B cell (primary cell): ENCODE data around the gene WRAP73. TPM values are rescaled to one million over a fixed set of nuclear protein-coding genes. Genes with fewer than 3 reads are reported as not detected.

ENCODE experiments used
- ATAC-seq: fragments of 200-7000 bp; cut with Tn5 transposase; one replicate; pipeline ENCODE4 v1.10.0; 2021; ENCODE audit warnings: low read depth, mild to moderate bottlenecking, moderate number of reproducible peaks, moderate library complexity
- CTCF ChIA-PET: fragments of 350-600 bp; sonication (Branson Sonifier 250); formaldehyde crosslinking; loops from one replicate; lab custom pipeline; 2021; ENCODE audit warnings: antibody characterized with exemption, inconsistent platforms; lab: Charles Lee
- POLR2A ChIA-PET: fragments of 350-600 bp; sonication (Branson Sonifier 250); formaldehyde crosslinking; loops from one replicate; lab custom pipeline; 2021; ENCODE audit warnings: antibody characterized with exemption; lab: Charles Lee
- DNase-seq: peaks from one replicate; pipeline ENCODE4 v3.0.0; 2013
- H2AFZ ChIP-seq: 2 replicates; pipeline ENCODE4 v1.6.1; 2012; ENCODE audit warnings: mild to moderate bottlenecking, low read depth, low read length; ENCODE audit not compliant: insufficient read depth, poor library complexity, severe bottlenecking
- H3K27ac ChIP-seq, 2 donors: 1 replicate in 1 of 2; 2 replicates in 1 of 2; pipeline ENCODE4 v1.5.1; 2012 to 2013; ENCODE audit warnings: low read length in 2 of 2, mild to moderate bottlenecking in 2 of 2, moderate library complexity in 1 of 2
- H3K27me3 ChIP-seq, 4 experiments: fragments of 200-600 bp in 1 of 4; sonication (generic) in 1 of 4; replicated peaks in 1 of 4; 1 replicate in 2 of 4; 2 replicates in 2 of 4; pipeline versions ENCODE4 v1.6.1 to v1.7.0; 2013 to 2016; ENCODE audit warnings: low read length in 3 of 4, mild to moderate bottlenecking in 2 of 4, mixed read lengths in 1 of 4, moderate library complexity in 1 of 4; ENCODE audit not compliant: insufficient read depth in 4 of 4, control insufficient read depth in 3 of 4; ENCODE audit errors: control extremely low read depth in 1 of 4
- H3K36me3 ChIP-seq, 2 experiments: replicated peaks in 1 of 2; 1 replicate in 1 of 2; 2 replicates in 1 of 2; pipeline versions ENCODE4 v1.6.1 to v1.7.1; 2013; ENCODE audit warnings: low read length in 1 of 2; ENCODE audit not compliant: insufficient read depth in 2 of 2, control insufficient read depth in 1 of 2; ENCODE audit errors: control extremely low read depth in 1 of 2, extremely low read depth in 1 of 2
- H3K4me1 ChIP-seq, 2 donors: fragments of 200-600 bp in 1 of 2; sonication (generic) in 1 of 2; 1 replicate in 1 of 2; 2 replicates in 1 of 2; pipeline versions ENCODE4 v1.5.1 to v1.6.1; 2013 to 2017; ENCODE audit warnings: low read length in 2 of 2; ENCODE audit not compliant: control insufficient read depth in 2 of 2, insufficient read depth in 2 of 2
- H3K4me2 ChIP-seq: replicated peaks from 2 replicates; pipeline ENCODE3; 2012; ENCODE audit warnings: mild to moderate bottlenecking, low read depth, low read length; ENCODE audit not compliant: poor library complexity, severe bottlenecking
- H3K4me3 ChIP-seq, 5 experiments: fragments of 200-600 bp in 1 of 5; sonication (generic) in 1 of 5; 1 replicate in 3 of 5; 2 replicates in 2 of 5; pipeline versions ENCODE4 v1.5.1 to v1.7.0; 2011 to 2016; ENCODE audit warnings: low read length in 4 of 5, mild to moderate bottlenecking in 4 of 5, low read depth in 2 of 5, control low read depth in 1 of 5, moderate library complexity in 1 of 5; ENCODE audit not compliant: insufficient read depth in 1 of 5; ENCODE audit errors: control extremely low read depth in 1 of 5, extremely low read depth in 1 of 5
- H3K79me2 ChIP-seq: fragments of 200-600 bp; sonication (generic); one replicate; pipeline ENCODE4 v1.6.0; 2016; ENCODE audit warnings: low read length; ENCODE audit not compliant: control insufficient read depth, insufficient read depth
- H3K9ac ChIP-seq: fragments of 200-600 bp; sonication (generic); 2 replicates; pipeline ENCODE4 v1.6.1; 2017; ENCODE audit warnings: mild to moderate bottlenecking, low read length, moderate library complexity
- H3K9me3 ChIP-seq, 3 donors: one replicate each; pipeline versions ENCODE4 v1.6.1 to v1.7.1; 2013; ENCODE audit warnings: low read length in 2 of 3; ENCODE audit not compliant: control insufficient read depth in 2 of 3, insufficient read depth in 1 of 3; ENCODE audit errors: control extremely low read depth in 1 of 3
- H4K20me1 ChIP-seq: 2 replicates; pipeline ENCODE4 v1.6.0; 2012; ENCODE audit warnings: mild to moderate bottlenecking, low read length; ENCODE audit not compliant: insufficient read depth, control insufficient read depth, poor library complexity, severe bottlenecking
- H3K27ac Mint-ChIP-seq: one replicate; pipeline ENCODE4 v1.8.0; 2021; ENCODE audit warnings: mixed read lengths
- H3K27me3 Mint-ChIP-seq: one replicate; pipeline ENCODE4 v1.8.0; 2021; ENCODE audit warnings: mixed read lengths
- H3K4me1 Mint-ChIP-seq: one replicate; pipeline ENCODE4 v1.8.0; 2021; ENCODE audit warnings: mixed read lengths
- H3K4me3 Mint-ChIP-seq: one replicate; pipeline ENCODE4 v1.8.0; 2021; ENCODE audit warnings: mixed read lengths
- H3K9me3 Mint-ChIP-seq: one replicate; pipeline ENCODE4 v1.8.0; 2022; ENCODE audit warnings: mixed read lengths; ENCODE audit not compliant: insufficient read depth
- EZH2 ChIP-seq: IDR thresholded peaks from 2 replicates; pipeline ENCODE4 v1.6.1; 2012; ENCODE audit warnings: borderline replicate concordance, low read depth, mild to moderate bottlenecking, moderate library complexity, low read length; ENCODE audit not compliant: insufficient read depth, poor library complexity, severe bottlenecking
- WGBS: methylation state at CpG from one replicate; pipeline ENCODE4 v1.1.5; 2013; ENCODE audit warnings: missing lambda C conversion rate; ENCODE audit not compliant: insufficient coverage; 5-methylcytosine and 5-hydroxymethylcytosine counted together
- intact Hi-C: fragments of 100-400 bp; cut with micrococcal nuclease; formaldehyde crosslinking; loops from one replicate; pipeline ENCODE4 v1.10.0; 2022
- polyA plus RNA-seq: library from polyadenylated mRNA; depleted of rRNA; stranded (reverse); fragments of >200 nt; gene quantifications from 2 replicates; pipeline ENCODE4 v1.2.3, GENCODE V29; 2012
- total RNA-seq, 2 donors: library from RNA; stranded (reverse); fragments of 120-200 nt in 1 of 2; gene quantifications; 1 replicate in 1 of 2; 2 replicates in 1 of 2; pipeline versions ENCODE4 v1.2.3 to v1.2.4, GENCODE V29; 2013 to 2022
- TF ChIP-seq, protein P1 (sequence below): fragments of 200-600 bp; IDR thresholded peaks from one replicate; pipeline ENCODE4 v1.8.0; 2022; ENCODE audit warnings: antibody characterized with exemption, mild to moderate bottlenecking

The WRAP73 gene
- total and polyA plus RNA-seq, 2 donors (not counting 1 experiment from before 2014, with no cell fraction given): 37.1 to 68.5 TPM

- no peak overlapping the region for H2AFZ ChIP-seq
- no peaks in the 10 kb centered on the region for H4K20me1 ChIP-seq
- H3K79me2 ChIP-seq: no peaks in the 10 kb centered on the region
- no peak overlapping the region for H3K4me3 Mint-ChIP-seq
- no peaks in the 10 kb centered on the region for H3K9me3 Mint-ChIP-seq
- POLR2A ChIA-PET: no interaction called here
- ATAC-seq (no peak), DNase-seq (no peak)
- H3K4me1 ChIP-seq: peaks cover 0 to 3% of the 10 kb centered on the region in 2 donors
- CTCF ChIA-PET: no interaction called here
- no peak overlapping the region for H3K4me3 ChIP-seq
- no peaks in the 10 kb centered on the region for H3K36me3 ChIP-seq
- WGBS: 97% methylated on average over 47 of the region's 50 CpGs
- no peak overlapping the region for H3K4me2 ChIP-seq
- H3K9me3 ChIP-seq: peaks cover 0 to 6% (median 0%) of the 10 kb centered on the region in 3 donors
- H3K27me3 Mint-ChIP-seq: peaks cover 4% of the 10 kb centered on the region
- no peak overlapping the region for H3K9ac ChIP-seq
- peaks cover 0 to 2% (median 0%) of the 10 kb centered on the region in 4 experiments for H3K27me3 ChIP-seq
- TF ChIP-seq, protein P1, sequence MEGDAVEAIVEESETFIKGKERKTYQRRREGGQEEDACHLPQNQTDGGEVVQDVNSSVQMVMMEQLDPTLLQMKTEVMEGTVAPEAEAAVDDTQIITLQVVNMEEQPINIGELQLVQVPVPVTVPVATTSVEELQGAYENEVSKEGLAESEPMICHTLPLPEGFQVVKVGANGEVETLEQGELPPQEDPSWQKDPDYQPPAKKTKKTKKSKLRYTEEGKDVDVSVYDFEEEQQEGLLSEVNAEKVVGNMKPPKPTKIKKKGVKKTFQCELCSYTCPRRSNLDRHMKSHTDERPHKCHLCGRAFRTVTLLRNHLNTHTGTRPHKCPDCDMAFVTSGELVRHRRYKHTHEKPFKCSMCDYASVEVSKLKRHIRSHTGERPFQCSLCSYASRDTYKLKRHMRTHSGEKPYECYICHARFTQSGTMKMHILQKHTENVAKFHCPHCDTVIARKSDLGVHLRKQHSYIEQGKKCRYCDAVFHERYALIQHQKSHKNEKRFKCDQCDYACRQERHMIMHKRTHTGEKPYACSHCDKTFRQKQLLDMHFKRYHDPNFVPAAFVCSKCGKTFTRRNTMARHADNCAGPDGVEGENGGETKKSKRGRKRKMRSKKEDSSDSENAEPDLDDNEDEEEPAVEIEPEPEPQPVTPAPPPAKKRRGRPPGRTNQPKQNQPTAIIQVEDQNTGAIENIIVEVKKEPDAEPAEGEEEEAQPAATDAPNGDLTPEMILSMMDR: no peak
- TF ChIP-seq EZH2: no peak
- H3K27ac ChIP-seq: no peak overlapping the region
- H3K27ac Mint-ChIP-seq: no peak overlapping the region
- intact Hi-C loops: no loop called here
- peaks cover 4% of the 10 kb centered on the region for H3K4me1 Mint-ChIP-seq
Measured at GRCh38 chr1:3690282-3691065, 40.6 kb upstream of the WRAP73 start.

- H3K4me2 ChIP-seq: no peak overlapping the region
- Mint-ChIP-seq H3K27me3 (peaks cover 4% of the 10 kb centered on the region), H3K27ac (no peak overlapping the region), H3K9me3 (no peaks in the 10 kb centered on the region), H3K4me1 (peaks cover 2% of the 10 kb centered on the region), H3K4me3 (no peak overlapping the region)
- H3K9me3 ChIP-seq: no peaks in the 10 kb centered on the region
- POLR2A ChIA-PET: no interaction called here
- CTCF ChIA-PET: interaction anchor here (0.8 kb wide), 1 partner anchor 11 kb away, joined by 3 read pairs; no protein-coding TSS in a partner anchor
- no peaks in the 10 kb centered on the region for H4K20me1 ChIP-seq
- intact Hi-C loops: no loop called here
- DNase-seq: no peak
- no peak overlapping the region for H3K4me3 ChIP-seq
- H3K79me2 ChIP-seq: no peaks in the 10 kb centered on the region
- H3K9ac ChIP-seq: no peak overlapping the region
- no peaks in the 10 kb centered on the region for H3K36me3 ChIP-seq
- H3K4me1 ChIP-seq: no peaks in the 10 kb centered on the region
- no peak overlapping the region for H2AFZ ChIP-seq
- TF ChIP-seq, protein P1: no peak
- TF ChIP-seq EZH2: no peak
- no peak for ATAC-seq
- WGBS: 60% methylated on average over 16 of the region's 19 CpGs
- peaks cover 0 to 2% (median 0%) of the 10 kb centered on the region in 4 experiments for H3K27me3 ChIP-seq
- H3K27ac ChIP-seq: no peak overlapping the region
Measured at GRCh38 chr1:3689138-3689750, 39.3 kb upstream of the WRAP73 start.
